ENCODE measurements around the gene PATE4.
"Not testable (repeated sequence)": the region's sequence is repeated elsewhere in the genome, so short reads cannot be mapped to it uniquely, and the experiment has no call there.

Gene PATE4, protein sequence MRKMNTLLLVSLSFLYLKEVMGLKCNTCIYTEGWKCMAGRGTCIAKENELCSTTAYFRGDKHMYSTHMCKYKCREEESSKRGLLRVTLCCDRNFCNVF

GRCh38 chr11:125833016-125833415 is at the start of gene PATE4:
Gene PATE4 (plus strand): TSS chr11:125833316. CDS start chr11:125833360, 44 bp downstream.
- DNase-seq, result no peak

DNA sequence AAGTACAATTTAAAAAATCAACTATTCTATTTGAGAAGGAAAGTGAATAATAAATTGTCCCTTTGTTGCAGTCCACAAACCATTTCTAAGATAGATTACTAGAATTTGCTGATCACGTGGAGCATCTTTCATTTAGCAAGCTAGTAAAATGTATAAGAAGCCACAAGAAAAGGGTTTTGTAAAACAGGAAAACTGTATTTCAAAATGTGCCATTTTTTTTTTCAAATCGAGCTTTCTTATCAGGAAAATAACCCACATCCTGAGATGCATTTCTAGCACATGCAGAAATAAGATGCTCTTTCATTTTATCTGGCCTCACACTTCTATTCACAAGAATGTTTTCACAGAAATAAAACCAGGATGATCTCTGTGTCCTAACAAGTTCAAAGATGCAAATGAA is 48.4 kb upstream of the PATE4 start:
- no peak for DNase-seq

DNA sequence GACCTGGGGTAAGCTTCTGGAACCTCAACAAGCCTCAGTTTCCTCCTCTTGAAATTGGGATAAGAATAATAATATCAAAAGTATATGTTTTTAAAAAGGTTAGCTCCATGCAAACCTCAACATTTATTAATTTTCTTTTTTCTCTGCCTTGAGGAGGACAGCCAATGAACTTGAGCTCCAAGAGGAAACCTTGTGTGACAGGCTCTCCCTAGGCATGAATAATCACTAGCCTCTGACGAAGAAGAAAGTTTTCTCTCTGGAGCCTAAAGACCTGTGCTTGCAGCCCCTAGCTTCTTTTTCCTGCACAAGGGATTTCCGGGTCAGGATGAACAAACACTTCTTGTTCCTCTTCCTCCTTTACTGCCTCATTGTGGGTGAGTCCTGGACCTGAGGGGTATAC is 45.3 kb upstream of the PATE4 start, which contains the start of gene PATE3:
Gene PATE3 (plus strand): TSS at position 301 of the 400 bp plus-strand sequence. CDS start 25 bp downstream, at position 326.
- no peak for DNase-seq

- no peak for DNase-seq
These were observed 42.3 kb upstream of the PATE4 start for GRCh38 chr11:125790825-125791224.

DNA sequence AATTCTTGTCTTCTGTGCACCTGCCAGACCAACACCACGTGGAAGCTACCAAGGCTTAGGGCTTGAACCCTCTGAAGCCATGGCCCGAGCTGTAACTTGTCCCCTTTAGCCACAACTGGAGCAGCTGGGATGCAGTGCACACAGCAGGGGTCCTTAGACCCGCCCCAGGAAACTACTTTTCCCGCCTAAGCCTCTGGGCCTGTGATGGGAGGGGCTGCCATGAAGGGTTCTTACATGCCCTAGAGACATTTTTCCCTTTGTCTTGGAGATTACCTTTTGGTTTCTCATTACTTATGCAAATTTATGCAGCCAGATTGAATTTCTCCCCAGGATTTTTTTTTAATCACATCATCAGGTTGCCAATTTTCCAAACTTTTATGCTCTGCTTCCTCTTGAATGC is 35.5 kb upstream of the PATE4 start:
- no peak for DNase-seq

DNA sequence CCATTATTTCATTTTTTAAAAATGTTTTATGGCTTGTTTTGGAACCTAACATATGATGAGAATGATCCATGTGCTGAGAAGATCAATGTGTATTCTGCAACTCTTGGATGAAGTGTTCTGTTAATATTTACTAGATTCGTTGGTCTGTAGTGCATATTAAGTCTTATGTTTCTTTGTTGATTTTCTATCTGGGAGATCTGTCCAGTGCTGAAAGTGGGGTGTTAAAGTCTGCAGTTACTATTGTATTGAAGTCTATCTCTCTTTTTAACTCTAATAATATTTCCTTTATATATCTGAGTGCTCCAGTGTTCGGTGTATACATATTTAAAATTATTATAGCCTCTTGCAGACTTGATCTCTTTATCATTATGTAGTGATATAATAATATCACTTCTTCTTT is 33.3 kb upstream of the PATE4 start:
- DNase-seq, result no peak

GRCh38 chr11:125802387-125802786 is 30.7 kb upstream of the PATE4 start:
- DNase-seq, result no peak

- no peak for DNase-seq
These were observed 25.2 kb upstream of the PATE4 start for GRCh38 chr11:125807909-125808308.

DNA sequence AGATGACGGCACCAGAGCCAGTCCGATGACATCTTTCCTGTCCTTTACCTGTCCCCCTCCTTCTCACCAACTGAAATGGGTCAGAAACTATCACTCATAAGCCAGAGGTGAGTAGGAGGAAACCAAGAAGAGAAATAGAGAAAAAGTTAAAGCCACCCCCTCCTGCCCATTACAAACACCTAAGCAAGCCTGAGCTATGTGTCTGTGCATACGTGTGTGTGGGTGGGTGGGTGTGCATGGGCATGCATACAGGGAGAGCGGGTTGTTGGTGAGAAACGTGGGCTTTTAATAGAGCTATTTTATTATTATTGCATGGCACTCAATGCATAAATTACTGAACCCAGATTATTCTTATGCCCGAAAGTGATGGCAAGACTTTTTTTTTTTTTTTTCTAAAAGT is 2.6 kb downstream of the PATE4 start:
- DNase-seq, result no peak

DNA sequence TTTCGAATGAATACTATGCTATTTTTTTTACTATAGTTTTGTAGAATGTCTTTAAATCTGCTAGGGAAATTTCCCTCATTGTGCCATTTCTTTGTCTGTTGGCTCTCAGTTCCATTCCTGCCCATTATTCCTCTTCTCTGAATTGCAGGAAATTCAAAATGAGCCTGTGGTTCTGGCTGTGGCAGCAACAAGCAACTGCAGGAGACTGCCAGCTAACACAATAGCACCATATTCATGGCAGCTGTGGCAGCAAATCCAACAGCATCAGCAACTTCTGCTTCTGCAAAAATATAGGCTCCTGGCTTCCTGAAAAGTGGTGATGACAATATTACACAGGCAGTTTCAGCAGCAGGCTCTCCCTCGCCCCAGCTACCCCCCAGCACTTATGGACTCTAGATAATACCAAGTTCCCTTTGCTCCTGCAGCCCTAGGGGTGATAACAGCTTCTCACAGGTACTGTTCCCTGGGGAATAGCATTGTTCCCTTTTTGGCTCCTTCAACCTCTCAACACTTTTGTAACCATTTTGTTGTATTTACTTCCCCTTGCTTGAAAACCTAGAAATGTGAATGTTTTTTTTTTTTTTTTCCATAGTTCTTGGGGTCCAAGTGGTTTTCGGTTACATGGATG is 9.3 kb downstream of the PATE4 start:
- DNase-seq, result no peak

DNA sequence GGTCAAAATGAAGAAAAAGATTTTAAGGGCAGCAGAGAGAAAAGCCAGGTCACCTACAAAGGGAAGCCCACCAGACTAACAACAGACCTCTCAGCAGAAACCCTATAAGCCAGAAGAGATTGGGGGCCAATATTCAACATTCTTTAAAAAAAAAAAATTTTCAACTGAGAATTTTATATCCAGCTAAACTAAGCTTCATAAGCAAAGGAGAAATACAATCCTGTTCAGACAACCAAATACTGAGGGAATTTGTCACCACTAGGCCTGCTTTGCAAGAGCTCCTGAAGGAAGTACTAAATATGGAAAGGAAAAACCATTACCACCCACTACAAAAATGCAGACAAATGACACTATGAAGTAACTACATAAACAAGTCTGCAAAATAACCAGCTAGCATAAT is 13.1 kb downstream of the PATE4 start:
- no peak for DNase-seq

DNA sequence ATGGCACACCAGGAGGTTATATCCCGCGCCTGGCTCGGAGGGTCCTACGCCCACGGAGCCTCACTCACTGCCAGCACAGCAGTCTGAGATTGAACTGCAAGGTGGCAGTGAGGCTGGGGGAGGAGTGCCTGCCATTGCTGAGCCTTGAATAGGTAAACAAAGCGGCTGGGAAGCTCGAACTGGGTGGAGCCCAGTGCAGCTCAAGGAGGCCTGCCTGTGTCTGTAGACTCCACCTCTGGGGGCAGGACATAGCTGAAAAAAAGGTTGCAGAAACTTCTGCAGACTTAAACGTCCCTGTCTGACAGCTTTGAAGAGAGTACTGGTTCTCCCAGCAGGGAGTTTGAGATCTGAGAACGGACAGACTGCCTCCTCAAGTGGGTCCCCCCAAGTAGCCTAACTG is 24.6 kb downstream of the PATE4 start:
- DNase-seq, result not testable (repeated sequence)

GRCh38 chr11:125862786-125863185 is 29.7 kb downstream of the PATE4 start:
- not testable (repeated sequence) for DNase-seq

- DNase-seq, result not testable (repeated sequence)
These were observed 32.2 kb downstream of the PATE4 start for GRCh38 chr11:125865354-125865753.

GRCh38 chr11:125869521-125869920 is 36.4 kb downstream of the PATE4 start:
- no peak for DNase-seq

- DNase-seq, result no peak
These were observed 38.4 kb downstream of the PATE4 start for GRCh38 chr11:125871391-125872137.

- DNase-seq, result no peak
These were observed 39.0 kb downstream of the PATE4 start for GRCh38 chr11:125872138-125872491.

GRCh38 chr11:125873881-125874555 is 40.9 kb downstream of the PATE4 start:
- DNase-seq, result no peak

DNA sequence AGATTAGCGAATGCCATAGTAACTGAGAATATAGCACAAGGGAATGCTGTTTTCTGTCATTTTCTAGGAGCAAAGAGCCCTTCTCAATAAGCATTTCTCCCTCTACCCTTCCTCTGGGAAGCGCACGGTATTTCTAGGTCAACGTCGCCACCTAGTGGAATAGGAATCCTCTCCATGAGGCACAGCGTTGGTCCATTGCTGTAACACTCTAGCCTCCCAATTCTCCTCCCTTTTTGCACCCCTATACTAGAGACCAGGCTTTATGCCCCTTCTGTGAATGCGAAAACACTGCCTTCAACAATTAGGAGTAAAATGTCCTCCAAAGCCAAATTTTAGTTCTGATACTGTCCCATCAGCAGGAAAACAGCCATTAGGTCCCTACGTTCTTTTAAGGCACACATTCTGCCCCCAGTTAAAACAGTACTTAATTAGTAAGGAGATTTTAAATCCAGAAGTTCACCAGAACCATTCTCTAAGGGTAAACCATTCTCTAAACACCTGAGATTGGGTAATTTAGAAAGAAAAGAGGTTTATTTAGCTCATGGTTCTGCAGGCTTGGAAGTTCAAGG is 41.5 kb downstream of the PATE4 start:
- DNase-seq, result peak; percentile 28

GRCh38 chr11:125881291-125881690 is 48.2 kb downstream of the PATE4 start:
- DNase-seq, result no peak

DNA sequence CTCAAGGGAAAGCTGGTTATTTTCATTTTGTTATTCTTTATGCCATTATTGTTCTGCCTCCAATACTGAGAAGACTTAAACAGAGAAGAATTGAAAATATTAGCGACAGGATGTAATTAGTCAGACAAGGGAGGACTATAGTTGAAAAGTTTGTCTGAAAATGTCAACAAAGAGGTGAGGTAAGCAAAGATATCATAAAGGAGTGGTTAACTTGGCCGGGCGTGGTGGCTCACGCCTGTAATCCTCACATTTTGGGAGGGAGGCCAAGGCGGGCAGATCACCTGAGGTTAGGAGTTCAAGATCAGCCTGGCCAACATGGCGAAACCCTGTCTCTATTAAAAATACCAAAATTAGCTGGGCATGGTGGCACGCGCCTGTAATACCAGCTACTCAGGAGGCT is 50.3 kb downstream of the PATE4 start:
- no peak for DNase-seq

DNA sequence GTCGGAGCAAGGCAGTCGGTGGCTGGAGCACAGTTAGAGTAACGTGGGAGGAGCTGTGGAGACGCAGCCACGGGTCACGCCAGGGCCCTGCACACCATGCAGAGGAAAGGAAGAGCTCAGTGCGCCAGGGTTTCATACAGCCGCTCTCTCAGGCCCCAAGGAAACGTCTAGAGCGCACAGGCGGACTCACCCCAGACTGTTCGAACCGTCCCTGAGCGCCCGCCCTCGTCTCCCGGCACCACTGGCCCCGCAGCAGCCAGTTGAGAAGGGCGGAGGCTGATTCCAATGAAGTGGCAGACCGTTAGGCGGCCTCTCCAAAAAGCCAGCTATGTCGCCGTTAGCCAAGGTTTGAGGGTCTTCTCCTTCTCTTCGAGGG is 53.9 kb downstream of the PATE4 start:
- no peak for DNase-seq
